GM19452 (cell line): ENCODE measurements around the gene YPEL1.
"Not testable (repeated sequence)": the region's sequence is repeated elsewhere in the genome, so short reads cannot be mapped to it uniquely, and the experiment has no call there.

Source experiments
- ATAC-seq: cut with Tn5 transposase; IDR thresholded peaks from one replicate; pipeline ENCODE4 v1.9.1; 2021; ENCODE audit not compliant: unreplicated experiment

YPEL1 gene

DNA sequence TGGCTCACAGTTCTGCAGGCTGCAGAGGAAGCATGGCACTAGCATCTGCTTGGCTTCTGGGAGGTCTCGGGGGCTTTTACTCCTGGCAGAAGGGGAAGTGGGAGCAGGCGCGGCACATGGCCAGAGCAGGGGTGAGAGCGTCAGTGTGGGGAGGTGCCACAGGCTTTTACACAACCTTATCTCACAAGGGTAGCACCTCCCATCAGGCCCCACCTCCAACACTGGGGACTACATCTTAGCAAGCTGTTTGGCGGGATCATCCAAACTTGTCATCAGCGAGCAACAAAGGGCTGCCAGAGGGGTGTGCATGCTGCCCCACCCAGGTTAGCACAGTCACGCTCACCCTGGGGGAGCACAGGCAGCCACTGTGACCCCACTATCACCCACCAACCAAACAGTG lies 18.9 kb upstream of the YPEL1 start:
- ATAC-seq: no peak

DNA sequence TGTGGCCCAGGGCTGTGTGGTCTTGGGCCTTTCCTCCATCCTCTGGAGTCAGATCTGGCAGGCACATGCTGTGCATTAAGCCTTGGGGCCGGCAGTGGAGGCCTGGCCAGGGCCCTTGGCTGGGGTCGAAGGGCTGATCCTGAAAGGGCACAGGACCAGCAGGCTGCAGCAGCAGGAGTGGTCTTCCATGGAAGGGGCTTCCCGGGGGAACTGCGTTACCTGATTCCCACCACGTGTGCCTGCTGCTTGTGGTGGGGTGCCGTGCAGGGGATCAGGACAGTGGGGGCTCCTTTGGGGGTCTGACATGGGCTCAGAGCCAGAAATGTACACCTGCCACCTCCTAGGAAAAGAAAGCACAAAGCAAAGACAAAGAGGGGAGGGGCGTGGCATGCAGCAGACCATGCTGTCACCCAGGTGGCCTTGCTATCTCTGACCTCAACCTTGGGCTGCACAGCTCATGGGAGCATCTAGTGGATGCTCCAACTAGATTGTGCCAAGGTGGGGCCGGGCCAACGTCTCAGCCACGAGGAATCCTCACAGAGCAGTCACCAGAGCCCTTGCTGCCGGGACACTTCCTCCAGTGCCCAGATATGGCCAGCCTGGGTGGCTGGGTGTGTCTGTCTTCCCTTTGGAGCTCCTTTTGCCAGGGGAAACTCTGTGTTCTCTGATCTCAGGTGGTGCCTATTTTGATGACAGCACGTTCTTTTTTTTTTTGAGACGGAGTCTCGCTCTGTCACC lies 17.9 kb upstream of the YPEL1 start:
- no peak for ATAC-seq

DNA sequence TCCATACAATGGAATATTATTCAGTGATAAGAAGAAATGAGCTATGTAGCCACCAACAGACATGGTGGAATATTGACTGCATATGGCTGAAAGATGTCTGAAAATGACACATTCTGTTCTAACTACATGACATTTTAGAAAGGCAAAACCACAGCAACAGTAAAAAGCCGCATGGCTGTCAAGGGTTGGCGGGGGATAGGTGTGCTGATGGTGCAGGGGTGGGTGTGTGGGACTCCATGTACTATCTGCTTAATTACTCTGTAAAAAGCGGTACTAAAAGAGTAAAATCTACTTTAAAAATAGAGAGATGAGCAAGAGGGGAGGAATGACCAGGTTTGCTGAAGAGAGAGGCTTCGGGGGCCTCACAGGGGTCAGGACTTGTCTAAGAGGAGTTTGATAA lies 16.7 kb upstream of the YPEL1 start:
- no peak for ATAC-seq

DNA sequence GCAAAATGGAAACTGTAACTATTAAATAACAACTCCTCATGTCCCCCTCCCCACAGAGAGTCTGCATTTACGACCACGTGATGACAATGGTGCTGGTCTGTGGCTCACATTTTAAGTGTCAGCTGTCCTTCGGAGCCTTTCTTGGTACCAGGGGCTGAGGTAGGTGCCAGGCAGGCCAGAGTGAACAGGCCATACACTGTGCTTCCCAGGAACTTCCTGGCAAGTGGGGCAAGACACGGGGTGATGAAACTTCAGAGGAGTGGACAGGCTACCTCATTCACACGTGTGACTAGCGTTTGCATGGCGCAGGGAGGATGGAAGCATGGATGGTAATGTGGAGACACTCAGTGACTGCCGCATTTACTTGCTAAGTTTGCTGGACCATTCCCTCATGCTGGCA lies 10.4 kb upstream of the YPEL1 start:
- no peak for ATAC-seq

DNA sequence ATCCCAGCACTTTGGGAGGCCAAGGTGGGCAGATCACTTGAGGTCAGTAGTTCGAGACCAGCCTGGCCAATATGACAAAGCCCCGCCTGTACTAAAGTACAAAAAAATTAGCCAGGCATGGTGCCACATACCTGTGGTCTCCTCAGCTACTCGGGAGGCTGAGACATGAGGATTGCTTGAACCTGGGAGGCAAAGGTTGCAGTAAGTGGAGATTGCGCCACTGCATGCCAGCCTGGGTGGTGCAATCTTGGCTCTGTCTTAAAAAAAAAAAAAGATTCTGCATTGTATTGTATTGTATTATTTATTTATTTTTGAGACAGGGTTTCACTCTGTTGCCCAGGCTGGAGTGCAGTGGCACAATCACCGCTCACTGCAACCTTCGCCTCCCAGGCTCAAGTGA lies 9.3 kb upstream of the YPEL1 start:
- not testable (repeated sequence) for ATAC-seq

DNA sequence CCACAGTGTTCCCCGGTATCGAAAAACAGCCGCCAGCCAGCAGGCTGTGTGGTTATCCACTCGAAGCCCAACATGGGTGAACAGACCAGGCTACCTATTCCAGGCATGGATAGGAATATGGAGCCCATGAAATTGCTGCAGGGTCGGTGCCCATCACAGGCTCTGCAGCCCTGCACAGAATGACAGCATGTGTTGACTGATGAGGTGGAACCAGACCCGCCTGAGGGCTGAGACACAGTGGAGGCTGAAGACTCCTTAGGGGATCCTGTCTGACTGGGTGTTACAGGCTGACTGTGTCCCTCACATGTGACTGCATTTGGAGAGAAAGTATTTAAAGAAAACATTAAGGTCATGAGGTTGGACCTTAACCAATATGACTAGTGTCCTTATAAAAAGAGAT lies 6.2 kb upstream of the YPEL1 start:
- ATAC-seq: no peak

DNA sequence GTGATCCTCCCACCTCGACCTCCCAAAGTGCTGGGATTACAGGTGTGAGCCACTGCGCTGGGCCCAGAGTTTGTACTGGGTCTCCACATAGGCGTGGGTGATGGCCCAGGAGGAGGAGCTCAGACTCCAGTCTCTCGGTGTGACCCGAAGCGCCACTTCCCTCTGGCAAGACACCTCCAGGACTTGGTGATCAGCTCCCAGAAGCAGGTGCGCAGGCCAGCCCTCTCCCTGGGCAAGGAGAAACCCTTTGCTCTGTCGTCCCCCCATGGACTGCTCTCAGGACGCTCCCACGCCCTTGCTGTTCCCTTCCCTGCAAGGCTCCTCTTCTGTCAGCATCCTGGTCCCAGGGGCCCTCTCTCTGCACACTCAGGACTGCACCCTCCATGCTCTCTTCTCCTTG lies 5.5 kb upstream of the YPEL1 start:
- ATAC-seq: no peak

DNA sequence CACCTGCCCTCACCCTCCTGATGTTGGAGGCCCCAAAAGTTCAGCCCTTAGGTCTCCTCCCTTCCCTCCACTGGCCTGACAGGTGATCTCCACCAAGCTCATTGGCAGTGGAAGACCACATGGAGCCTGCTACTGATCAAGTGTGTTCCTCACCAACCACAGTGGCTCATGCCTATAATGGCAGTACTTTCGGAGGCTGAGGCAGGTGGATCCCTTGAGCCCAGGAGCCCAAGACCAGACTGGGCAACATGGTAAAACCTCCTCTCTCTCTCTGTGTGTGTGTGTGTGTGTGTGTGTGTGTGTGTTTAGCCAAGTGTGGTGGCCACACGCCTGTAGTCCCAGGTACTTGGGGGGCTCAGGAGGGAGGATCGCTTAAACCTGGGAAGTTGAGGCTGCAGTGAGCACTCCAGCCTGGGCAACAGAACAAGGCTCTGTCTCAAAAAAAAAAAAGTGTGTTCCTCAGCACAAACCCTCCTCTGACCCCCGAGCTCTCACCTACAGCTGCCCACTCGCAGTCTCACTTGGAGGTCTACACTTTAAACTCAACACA lies 4.3 kb upstream of the YPEL1 start:
- ATAC-seq: no peak

DNA sequence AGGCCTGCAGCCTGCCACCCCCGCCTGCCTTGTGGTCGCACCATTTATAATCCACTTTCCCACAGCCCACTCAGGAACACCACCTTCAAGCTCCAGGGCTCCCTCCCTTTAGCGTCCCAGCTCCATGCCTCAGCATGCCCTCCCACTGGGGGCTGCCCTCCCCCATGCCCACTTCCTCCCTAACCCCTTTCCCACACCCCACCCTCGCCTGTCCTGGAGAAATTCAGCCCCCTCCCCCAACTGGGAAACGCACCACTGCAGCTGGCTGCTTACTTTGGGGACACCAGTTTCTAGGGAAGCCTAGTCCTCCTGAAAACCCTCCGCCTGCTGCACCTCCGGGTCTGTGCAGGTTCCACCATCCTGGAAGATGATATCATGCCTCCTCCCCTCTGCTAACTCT lies 3.4 kb upstream of the YPEL1 start:
- ATAC-seq: no peak

DNA sequence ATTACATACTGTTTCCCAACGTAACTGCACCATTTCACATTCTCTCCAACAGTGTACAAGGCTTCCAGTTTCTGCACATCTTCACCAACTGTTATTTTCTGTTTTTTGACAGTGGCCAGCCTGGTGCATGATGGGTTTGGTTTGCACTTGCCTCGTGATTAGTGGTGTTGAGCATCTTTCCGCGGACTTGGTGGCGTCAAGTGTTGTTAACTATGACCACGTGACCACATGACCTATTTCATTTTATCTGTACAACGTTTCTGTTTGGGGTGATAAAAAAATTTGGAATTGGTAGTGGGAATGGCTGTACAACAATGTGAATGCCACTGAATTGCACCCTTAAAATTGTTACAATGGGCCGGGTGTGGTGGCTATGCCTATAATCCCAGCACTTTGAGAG lies 2.5 kb upstream of the YPEL1 start:
- no peak for ATAC-seq

DNA sequence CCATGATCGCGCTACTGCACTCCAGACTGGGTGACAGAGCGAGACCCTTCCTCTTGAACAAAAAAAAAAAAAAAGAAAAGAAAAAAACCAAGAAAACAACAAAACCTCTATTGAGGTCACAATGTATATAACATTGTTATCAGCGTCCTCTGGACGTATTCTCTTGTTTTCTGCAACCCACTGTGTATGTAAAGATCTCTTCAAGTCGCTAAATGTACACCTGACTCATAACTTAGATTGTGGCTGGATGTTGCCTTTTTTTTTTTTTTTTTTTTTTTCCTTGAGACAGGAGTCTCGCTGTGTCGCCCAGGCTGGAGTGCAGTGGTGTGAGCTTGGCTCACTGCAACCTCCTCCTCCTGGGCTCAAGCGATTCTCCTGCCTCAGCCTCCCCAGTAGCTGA lies 1.4 kb upstream of the YPEL1 start:
- ATAC-seq: no peak

DNA sequence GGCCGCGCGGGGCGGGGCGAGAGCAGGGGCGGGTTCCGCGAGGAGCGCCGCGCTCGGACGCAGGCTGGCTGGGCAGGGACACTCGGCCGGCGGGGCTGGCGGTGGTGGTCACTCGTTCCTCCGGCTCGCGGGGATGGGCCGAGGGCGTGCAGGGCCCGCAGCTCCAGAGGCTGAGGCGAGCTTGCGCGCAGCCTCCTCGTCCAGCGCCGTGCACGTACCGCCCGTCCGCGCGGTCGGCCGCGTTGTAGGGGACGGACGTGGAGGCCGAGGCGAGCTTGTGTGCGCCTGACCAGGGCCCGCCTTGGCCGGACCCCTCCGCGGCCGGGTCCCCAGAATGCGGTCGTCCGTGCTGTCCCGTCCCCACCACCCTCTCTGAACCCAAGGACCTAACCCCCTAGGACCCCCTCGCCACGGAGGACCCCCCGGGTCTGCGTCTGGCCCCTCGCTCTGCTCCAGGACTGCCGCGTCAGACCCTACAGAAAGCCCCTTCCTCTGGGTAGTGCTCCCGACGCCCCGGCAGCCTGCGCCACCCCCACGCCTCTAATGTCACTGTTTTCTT lies 569 bp upstream of the YPEL1 start:
- peak; percentile 6 for ATAC-seq

DNA sequence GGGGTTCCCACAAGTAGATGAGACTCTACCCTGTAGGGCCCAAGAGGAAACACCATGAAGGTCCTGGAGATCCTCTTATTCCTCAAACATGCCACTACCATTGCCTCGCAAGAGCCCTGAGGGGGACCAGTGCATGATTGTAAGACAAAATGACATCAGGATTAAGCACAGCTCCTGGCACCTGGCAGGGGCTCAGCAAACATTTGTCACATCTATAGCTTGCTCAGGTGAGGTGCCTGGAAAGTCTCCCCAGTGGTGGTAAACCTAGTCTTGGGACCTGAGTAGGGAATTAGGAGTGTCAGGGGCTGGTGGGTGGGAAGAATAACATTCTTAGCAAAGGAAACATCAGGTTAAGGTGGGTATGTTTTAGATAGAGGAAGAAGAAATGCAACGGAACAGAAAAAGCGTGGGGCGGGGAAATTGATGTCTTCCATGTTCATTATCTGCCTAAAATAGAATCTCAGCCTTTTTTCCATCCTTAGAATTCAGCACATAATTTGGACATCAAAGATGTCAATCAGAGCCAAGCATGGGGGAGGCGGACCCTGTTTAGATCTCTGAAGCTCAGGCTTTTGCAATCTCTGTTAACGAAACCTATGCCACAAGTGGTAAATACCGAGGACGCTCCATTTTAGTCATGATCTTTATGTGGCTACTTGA lies 924 bp downstream of the YPEL1 start:
- ATAC-seq: no peak

DNA sequence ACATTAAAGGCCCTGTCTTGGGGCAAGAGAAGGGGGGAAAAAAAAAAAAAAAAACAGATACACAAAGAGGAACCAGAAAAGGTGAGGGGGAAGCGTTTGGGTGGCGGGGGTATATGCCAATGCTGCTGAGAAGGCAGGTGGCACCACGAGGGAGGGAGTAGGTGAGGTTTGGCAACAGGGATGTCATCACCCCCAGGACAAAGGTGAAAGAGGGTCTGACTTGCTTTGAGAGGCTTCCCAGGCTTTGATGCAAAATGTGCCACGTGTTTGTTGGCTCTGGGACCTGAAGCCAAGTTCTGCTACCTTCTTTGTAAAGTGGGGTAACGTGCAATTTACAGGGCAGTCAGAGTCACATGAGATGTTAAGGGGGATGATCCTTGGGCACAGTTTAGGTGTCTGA lies 4.1 kb downstream of the YPEL1 start:
- ATAC-seq: no peak

DNA sequence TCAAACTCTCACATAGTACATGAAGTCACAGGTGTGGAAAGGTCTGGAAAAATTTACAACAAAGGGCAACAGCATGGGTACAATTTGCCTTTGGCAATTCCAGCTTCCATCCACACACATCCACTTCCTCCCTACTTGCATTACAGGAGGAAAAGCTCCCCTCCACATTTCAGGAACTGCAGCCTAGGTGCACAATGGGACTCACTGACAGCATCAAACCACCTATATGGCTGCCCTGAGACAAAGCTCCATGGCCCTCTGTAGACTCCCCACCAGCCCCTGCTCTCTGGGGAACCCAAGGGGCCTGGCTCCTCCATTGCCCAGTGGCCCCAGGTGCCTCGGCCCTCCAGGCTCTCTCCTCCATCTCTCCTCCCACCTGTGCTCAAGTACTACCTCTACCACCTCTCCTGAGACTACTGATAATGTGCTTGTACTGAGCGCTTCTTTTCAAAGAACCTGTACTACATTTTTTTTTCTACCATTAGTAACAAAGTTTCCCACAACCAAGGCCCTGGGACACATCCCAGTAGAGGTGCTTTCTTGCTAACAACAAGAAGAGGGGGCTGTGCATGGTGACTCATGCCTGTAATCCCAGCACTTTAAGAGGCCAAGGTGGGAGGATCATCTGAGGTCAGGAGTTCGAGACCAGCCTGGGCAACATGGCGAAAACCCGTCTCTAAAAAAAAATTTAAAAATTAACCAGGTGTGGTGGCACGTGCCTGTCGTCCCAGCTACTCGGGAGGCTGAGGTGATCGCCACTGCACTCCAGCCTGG lies 4.9 kb downstream of the YPEL1 start:
- no peak for ATAC-seq

DNA sequence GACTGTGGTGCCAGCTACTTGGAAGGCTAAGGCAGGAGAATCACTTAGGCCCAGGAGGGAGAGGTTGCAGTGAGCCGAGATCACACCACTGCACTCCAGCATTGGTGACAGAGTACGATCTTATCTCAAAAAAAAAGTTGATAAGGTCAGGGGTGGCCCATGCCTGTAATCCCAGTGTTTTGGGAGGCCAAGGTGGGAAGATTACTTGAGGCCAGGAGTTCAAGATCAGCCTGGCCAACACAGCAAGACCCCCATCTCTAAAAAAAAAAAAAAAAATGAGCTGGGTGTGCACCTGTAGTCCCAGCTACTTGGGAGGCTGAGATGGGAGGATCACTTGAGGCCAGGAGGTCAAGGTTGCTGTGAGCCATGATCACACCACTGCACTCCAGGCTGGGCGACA lies 6.4 kb downstream of the YPEL1 start:
- ATAC-seq: not testable (repeated sequence)

DNA sequence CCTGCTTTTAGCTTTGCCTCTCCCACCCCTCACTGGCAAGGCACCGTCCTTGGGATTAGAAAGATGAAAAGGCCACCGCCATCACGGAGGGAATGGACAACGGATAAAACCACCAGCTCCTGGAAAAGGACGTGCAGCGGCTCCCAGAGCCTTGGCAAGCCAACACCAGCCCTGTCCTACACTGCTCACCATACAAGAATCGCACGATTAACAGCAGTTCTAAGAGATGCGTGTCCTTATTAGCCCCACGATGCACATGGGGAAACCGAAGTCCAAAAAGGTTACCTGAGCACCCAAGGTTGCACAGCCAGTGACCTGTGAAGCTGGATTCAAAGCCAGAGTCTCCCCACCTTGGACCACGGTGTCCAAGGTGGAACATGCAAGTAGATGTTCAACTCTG lies 7.3 kb downstream of the YPEL1 start:
- no peak for ATAC-seq

DNA sequence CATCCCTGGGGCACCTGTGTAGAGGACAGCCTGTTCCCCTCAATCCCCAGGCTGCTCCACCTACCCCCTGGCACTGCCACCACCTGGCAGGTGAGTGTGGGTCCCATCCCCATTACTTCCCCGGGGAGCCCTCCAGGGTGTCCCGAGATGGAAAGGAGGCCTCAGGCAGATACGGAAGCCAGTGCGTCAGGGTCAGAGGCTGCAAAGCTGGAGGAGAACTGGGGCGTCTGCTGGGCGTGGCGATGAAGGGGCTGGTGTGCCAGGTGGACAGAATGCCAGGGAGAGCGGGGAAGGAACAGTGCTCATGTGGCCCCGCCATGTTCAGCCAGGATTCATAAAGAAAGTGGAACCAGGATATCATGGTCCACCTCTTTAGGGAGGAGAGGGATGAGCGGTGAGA lies 7.8 kb downstream of the YPEL1 start:
- ATAC-seq: no peak

DNA sequence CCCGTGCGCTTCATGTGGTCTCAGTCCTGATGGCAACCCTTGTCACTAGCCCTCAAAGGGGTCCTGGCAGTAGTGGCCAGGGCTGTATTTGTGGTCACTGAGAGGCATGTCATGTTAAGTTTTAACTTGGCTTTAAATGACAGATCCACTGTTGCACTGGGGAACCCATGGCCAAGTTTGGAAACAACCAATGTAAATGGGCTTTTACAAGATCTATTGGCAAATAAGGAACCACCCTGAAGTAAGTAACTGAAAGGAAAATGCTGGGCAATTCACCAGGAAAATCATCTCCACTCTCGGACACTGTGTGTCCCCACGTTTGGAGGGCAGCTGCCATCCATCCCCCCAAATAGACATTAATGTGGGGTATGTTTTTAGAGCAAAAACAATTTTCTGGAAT lies 8.4 kb downstream of the YPEL1 start:
- no peak for ATAC-seq

DNA sequence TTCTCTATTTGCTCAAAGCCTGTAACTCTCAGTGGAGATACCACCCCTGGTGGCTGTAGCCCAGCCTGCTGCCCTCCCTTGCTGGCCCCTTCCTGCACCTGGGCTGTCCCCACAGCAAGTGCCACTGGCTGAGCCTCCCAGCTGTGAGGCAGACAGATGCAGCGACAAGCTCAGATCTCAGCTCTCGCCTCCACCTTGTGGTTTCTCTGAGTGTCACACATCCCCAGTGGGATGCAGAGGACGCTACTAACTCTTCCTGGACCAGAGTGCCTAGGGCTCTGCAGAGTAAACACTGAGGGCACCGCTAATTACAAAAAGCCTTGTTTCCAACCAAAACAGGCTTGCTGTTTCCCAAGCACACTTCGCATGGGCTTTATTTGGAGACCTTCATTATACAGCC lies 8.9 kb downstream of the YPEL1 start:
- ATAC-seq: no peak

DNA sequence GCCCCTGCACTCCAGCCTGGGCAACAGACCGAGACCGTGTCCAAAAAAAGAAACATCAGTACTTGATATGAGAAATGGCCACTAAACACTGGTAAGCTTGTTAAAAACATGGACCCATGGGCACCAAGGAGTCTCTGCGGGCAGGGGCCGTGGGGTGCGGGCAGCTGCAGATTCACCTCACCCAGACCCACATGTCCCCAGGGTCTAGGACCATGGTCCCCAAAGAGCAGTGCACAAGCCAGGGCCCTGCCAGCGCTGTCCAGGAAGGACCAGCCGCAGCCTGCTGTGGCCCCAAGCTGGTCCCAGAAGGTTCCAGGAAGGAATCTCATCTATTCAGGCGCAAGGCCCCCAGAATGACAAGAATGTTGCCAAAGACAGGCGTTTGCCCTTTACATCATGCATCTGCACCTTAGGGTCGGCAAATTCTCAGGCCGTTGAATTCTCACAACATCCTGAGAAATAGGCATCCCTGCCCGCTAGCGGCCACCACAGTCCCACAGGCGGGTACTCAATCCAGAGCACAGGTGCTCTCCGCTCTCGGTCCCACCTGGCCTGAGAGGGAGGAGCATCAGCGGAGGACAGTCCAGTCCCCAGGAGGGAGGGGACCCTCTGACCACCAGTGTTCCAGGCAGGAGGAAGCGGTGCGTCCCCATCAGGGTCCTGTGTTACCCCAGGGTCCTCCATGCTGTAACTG lies 9.5 kb downstream of the YPEL1 start:
- ATAC-seq: no peak
